Neural crest cell (in vitro differentiated cells): ENCODE measurements around the gene RGS4. TPM values are rescaled to one million over a fixed set of nuclear protein-coding genes. Genes with fewer than 3 reads are reported as not detected.

Experiments
- DNase-seq: peaks from one replicate; pipeline ENCODE4 v3.0.0; 2021; ENCODE audit warnings: low read depth, mixed read lengths, low spot score
- H3K27ac Mint-ChIP-seq: one replicate; pipeline ENCODE4 v1.8.0; 2021; ENCODE audit warnings: mild to moderate bottlenecking, mixed read lengths; ENCODE audit not compliant: unreplicated experiment
- H3K27me3 Mint-ChIP-seq: 2 replicates; pipeline ENCODE4 v1.8.0; 2021; ENCODE audit warnings: low read depth, mild to moderate bottlenecking, mixed read lengths
- H3K36me3 Mint-ChIP-seq: 2 replicates; pipeline ENCODE4 v1.8.0; 2021; ENCODE audit warnings: low read depth, mild to moderate bottlenecking, mixed read lengths
- H3K4me1 Mint-ChIP-seq: 2 replicates; pipeline ENCODE4 v1.8.0; 2021; ENCODE audit warnings: mixed read lengths
- H3K4me3 Mint-ChIP-seq: one replicate; pipeline ENCODE4 v1.8.0; 2021; ENCODE audit warnings: mild to moderate bottlenecking, mixed read lengths
- H3K9me3 Mint-ChIP-seq: 2 replicates; pipeline ENCODE4 v1.8.0; 2021; ENCODE audit warnings: mixed read lengths
- CTCF ChIP-seq: fragments of 200-600 bp; sonication (generic); conservative IDR thresholded peaks from 2 replicates; pipeline ENCODE4 v1.5.0; 2021; ENCODE audit warnings: antibody characterized with exemption, mild to moderate bottlenecking
- total RNA-seq: library from RNA; stranded (reverse); gene quantifications from 2 replicates; pipeline ENCODE4 v1.2.1, GENCODE V29; 2021

The RGS4 gene
- total RNA-seq, 1 donor from 2014 or later, result 0.75 TPM

- H3K4me3 Mint-ChIP-seq, result no peak overlapping the region
- H3K4me1 Mint-ChIP-seq, result no peaks in the 10 kb centered on the region
- H3K27me3 Mint-ChIP-seq, result peaks cover 5% of the 10 kb centered on the region
- no peak for DNase-seq
- TF ChIP-seq CTCF, result no peak
- H3K9me3 Mint-ChIP-seq, result no peaks in the 10 kb centered on the region
- no peaks in the 10 kb centered on the region for H3K36me3 Mint-ChIP-seq
- H3K27ac Mint-ChIP-seq, result no peak overlapping the region
Observed at GRCh38 chr1:163090321-163090945, 21.3 kb downstream of the RGS4 start.

GRCh38 chr1:163093169-163093568, 24.0 kb downstream of the RGS4 start:
- no peak for TF ChIP-seq CTCF
- DNase-seq, result no peak
- no peaks in the 10 kb centered on the region for H3K4me1 Mint-ChIP-seq
- H3K9me3 Mint-ChIP-seq, result no peaks in the 10 kb centered on the region
- H3K27ac Mint-ChIP-seq, result no peak overlapping the region
- H3K27me3 Mint-ChIP-seq, result peaks cover 5% of the 10 kb centered on the region
- no peaks in the 10 kb centered on the region for H3K36me3 Mint-ChIP-seq
- no peak overlapping the region for H3K4me3 Mint-ChIP-seq

GRCh38 chr1:163093579-163093978, 24.4 kb downstream of the RGS4 start:
- Mint-ChIP-seq H3K4me1 (no peaks in the 10 kb centered on the region), H3K4me3 (no peak overlapping the region), H3K9me3 (no peaks in the 10 kb centered on the region), H3K27me3 (peaks cover 5% of the 10 kb centered on the region), H3K36me3 (no peaks in the 10 kb centered on the region), H3K27ac (no peak overlapping the region)
- no peak for TF ChIP-seq CTCF
- no peak for DNase-seq

GRCh38 chr1:163094182-163094581, 25.0 kb downstream of the RGS4 start:
- Mint-ChIP-seq H3K9me3 (no peaks in the 10 kb centered on the region), H3K27ac (no peak overlapping the region), H3K4me1 (no peaks in the 10 kb centered on the region), H3K36me3 (no peaks in the 10 kb centered on the region), H3K4me3 (no peak overlapping the region), H3K27me3 (peaks cover 5% of the 10 kb centered on the region)
- TF ChIP-seq CTCF, result no peak
- DNase-seq, result no peak

- Mint-ChIP-seq H3K27me3 (peaks cover 5% of the 10 kb centered on the region), H3K4me1 (no peaks in the 10 kb centered on the region), H3K4me3 (no peak overlapping the region), H3K9me3 (no peaks in the 10 kb centered on the region), H3K27ac (no peak overlapping the region), H3K36me3 (no peaks in the 10 kb centered on the region)
- no peak for DNase-seq
- no peak for TF ChIP-seq CTCF
Observed at GRCh38 chr1:163094589-163094988, 25.4 kb downstream of the RGS4 start.

- Mint-ChIP-seq H3K27me3 (peaks cover 5% of the 10 kb centered on the region), H3K36me3 (no peaks in the 10 kb centered on the region), H3K27ac (no peak overlapping the region), H3K4me1 (no peaks in the 10 kb centered on the region), H3K4me3 (no peak overlapping the region), H3K9me3 (no peaks in the 10 kb centered on the region)
- no peak for DNase-seq
- TF ChIP-seq CTCF, result no peak
Observed at GRCh38 chr1:163095213-163095612, 26.1 kb downstream of the RGS4 start.
